ENCODE results near the gene GMPR.

Gene GMPR

GRCh38 chr6:16329233-16329632 is 90.8 kb downstream of the GMPR start:
- DNase-seq (ENCODE audit: low spot score) = no peak

- peak; percentile 82 for DNase-seq (ENCODE audit: low spot score)
These were observed 93.2 kb downstream of the GMPR start for GRCh38 chr6:16331384-16332174.

- DNase-seq (ENCODE audit: low spot score) = peak; percentile 75
These were observed 93.8 kb downstream of the GMPR start for GRCh38 chr6:16332175-16332542.

- DNase-seq (ENCODE audit: low spot score) = peak; percentile 37
These were observed 95.2 kb downstream of the GMPR start for GRCh38 chr6:16333580-16333979.

GRCh38 chr6:16334671-16335070 is 96.3 kb downstream of the GMPR start:
- peak; percentile 77 for DNase-seq (ENCODE audit: low spot score)

GRCh38 chr6:16335176-16335575 is 96.8 kb downstream of the GMPR start:
- no peak for DNase-seq (ENCODE audit: low spot score)

GRCh38 chr6:16336056-16336818 is 97.8 kb downstream of the GMPR start:
- no peak for DNase-seq (ENCODE audit: low spot score)

- DNase-seq (ENCODE audit: low spot score) = no peak
These were observed 98.5 kb downstream of the GMPR start for GRCh38 chr6:16336911-16337294.

- DNase-seq (ENCODE audit: low spot score) = peak; percentile 62
These were observed 99.0 kb downstream of the GMPR start for GRCh38 chr6:16337295-16337975.

GRCh38 chr6:16338577-16339264 is 100.3 kb downstream of the GMPR start:
- DNase-seq (ENCODE audit: low spot score) = peak; percentile 95

GRCh38 chr6:16339265-16339587 is 100.8 kb downstream of the GMPR start:
- DNase-seq (ENCODE audit: low spot score) = no peak

- DNase-seq (ENCODE audit: low spot score) = no peak
These were observed 105.2 kb downstream of the GMPR start for GRCh38 chr6:16343593-16343992.

GRCh38 chr6:16344756-16345155 is 106.4 kb downstream of the GMPR start:
- DNase-seq (ENCODE audit: low spot score) = no peak

Data from AG08396 (cell line).